ENCODE measurements around the gene NIP7. TPM values are rescaled to one million over a fixed set of nuclear protein-coding genes. Genes with fewer than 3 reads are reported as not detected.

The NIP7 gene
- polyA plus RNA-seq, 1 donor (not counting 4 experiments of a cell fraction or from before 2014, with no cell fraction given) = 31.3 TPM

DNA sequence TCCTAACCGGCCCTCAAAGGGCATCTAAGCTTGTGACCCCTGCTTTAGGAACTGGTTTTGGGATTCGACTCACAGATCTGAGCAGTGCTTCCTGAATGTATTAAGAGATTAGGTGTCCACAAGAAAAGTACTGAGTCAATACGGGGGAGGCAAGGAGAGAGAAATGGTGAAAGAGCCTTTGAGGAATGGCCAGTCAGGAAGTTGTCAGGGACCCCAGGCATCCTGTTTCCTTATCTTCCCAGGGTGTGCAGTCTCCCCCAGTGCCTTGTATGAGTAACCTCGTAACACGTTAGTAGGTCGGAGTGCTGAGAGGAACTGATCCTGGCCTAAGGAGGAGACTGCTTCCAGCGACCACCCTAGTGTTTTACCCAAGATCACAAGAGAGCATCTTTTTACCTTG is 28.4 kb downstream of the NIP7 start:
- H3K4me3 ChIP-seq (ENCODE audit: control insufficient read depth in 2 of 3, extremely low read depth in 1 of 3, insufficient read depth in 2 of 3, low read depth in 1 of 3, low read length in 3 of 3) = no peak overlapping the region
- no peak for TF ChIP-seq EZH2 (IDR thresholded peaks at IDR 0.05; ENCODE audit: low read length)
- H3K27ac ChIP-seq (ENCODE audit: control insufficient read depth, insufficient read depth, low read length) = no peak overlapping the region
- no peaks in the 10 kb centered on the region for H3K27me3 ChIP-seq (ENCODE audit: control insufficient read depth, extremely low read depth, insufficient read depth, low read length)
- no peak for FAIRE-seq
- no peaks in the 10 kb centered on the region for H3K9me1 ChIP-seq (ENCODE audit: control insufficient read depth, extremely low read depth, insufficient read depth, low read length)
- no peaks in the 10 kb centered on the region for H3K79me2 ChIP-seq (ENCODE audit: control insufficient read depth, insufficient read depth, low read length)
- H4K20me1 ChIP-seq (ENCODE audit: control insufficient read depth, extremely low read depth, insufficient read depth, low read length) = no peaks in the 10 kb centered on the region
- no peaks in the 10 kb centered on the region for H3K4me1 ChIP-seq (ENCODE audit: control insufficient read depth, extremely low read depth, insufficient read depth, low read length)
- DNase-seq (ENCODE audit: low read depth, low spot score) = no peak
- no peak overlapping the region for H3K4me2 ChIP-seq (ENCODE audit: control insufficient read depth, extremely low read depth, insufficient read depth, low read depth, low read length)
- H3K9ac ChIP-seq (ENCODE audit: control insufficient read depth, extremely low read depth, insufficient read depth, low read length) = no peak overlapping the region
- H3K36me3 ChIP-seq (ENCODE audit: control insufficient read depth in 2 of 2, extremely low read depth in 1 of 2, insufficient read depth in 2 of 2, low read length in 2 of 2) = peaks cover 32 to 37% of the 10 kb centered on the region in 2 experiments
- no peak overlapping the region for H2AFZ ChIP-seq (ENCODE audit: control insufficient read depth, low read length)
- no peaks in the 10 kb centered on the region for H3K9me3 ChIP-seq (ENCODE audit: control insufficient read depth, low read depth, low read length)
- dilution Hi-C loops (cut with MboI; ENCODE audit: extremely low pct_ligation_motif_present, low sequenced_read_pairs) = no loop called here

DNA sequence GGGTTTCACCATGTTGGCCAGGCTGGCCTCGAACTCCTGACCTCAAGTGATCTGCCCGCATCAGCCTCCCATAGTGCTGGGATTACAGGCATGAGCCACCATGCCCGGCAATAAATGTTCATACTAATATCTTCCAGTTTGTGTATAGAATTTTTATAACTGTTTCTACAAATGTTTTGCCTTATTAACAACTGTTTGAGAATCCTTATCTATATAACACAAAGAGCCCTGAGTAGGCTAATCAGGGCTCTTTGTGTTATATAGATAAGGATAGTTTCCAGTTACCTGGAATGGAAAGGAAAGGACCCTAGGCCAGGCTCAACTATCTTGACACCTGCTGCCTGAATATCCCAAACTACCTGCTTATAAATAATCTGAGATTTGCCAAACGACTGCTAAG is 29.3 kb downstream of the NIP7 start:
- Histone ChIP-seq H3K79me2 (ENCODE audit: control insufficient read depth, insufficient read depth, low read length) (no peaks in the 10 kb centered on the region), H3K27ac (ENCODE audit: control insufficient read depth, insufficient read depth, low read length) (no peak overlapping the region), H3K36me3 (ENCODE audit: control insufficient read depth in 2 of 2, extremely low read depth in 1 of 2, insufficient read depth in 2 of 2, low read length in 2 of 2) (peaks cover 32 to 43% of the 10 kb centered on the region in 2 experiments), H3K9me3 (ENCODE audit: control insufficient read depth, low read depth, low read length) (no peaks in the 10 kb centered on the region), H4K20me1 (ENCODE audit: control insufficient read depth, extremely low read depth, insufficient read depth, low read length) (no peaks in the 10 kb centered on the region), H3K4me2 (ENCODE audit: control insufficient read depth, extremely low read depth, insufficient read depth, low read depth, low read length) (no peak overlapping the region), H3K4me1 (ENCODE audit: control insufficient read depth, extremely low read depth, insufficient read depth, low read length) (no peaks in the 10 kb centered on the region), H3K9ac (ENCODE audit: control insufficient read depth, extremely low read depth, insufficient read depth, low read length) (no peak overlapping the region), H3K27me3 (ENCODE audit: control insufficient read depth, extremely low read depth, insufficient read depth, low read length) (no peaks in the 10 kb centered on the region), H2AFZ (ENCODE audit: control insufficient read depth, low read length) (no peak overlapping the region), H3K4me3 (ENCODE audit: control insufficient read depth in 2 of 3, extremely low read depth in 1 of 3, insufficient read depth in 2 of 3, low read depth in 1 of 3, low read length in 3 of 3) (no peak overlapping the region), H3K9me1 (ENCODE audit: control insufficient read depth, extremely low read depth, insufficient read depth, low read length) (no peaks in the 10 kb centered on the region)
- dilution Hi-C loops (cut with MboI; ENCODE audit: extremely low pct_ligation_motif_present, low sequenced_read_pairs) = no loop called here
- TF ChIP-seq EZH2 (IDR thresholded peaks at IDR 0.05; ENCODE audit: low read length) = no peak
- TF ChIP-seq, protein P1, sequence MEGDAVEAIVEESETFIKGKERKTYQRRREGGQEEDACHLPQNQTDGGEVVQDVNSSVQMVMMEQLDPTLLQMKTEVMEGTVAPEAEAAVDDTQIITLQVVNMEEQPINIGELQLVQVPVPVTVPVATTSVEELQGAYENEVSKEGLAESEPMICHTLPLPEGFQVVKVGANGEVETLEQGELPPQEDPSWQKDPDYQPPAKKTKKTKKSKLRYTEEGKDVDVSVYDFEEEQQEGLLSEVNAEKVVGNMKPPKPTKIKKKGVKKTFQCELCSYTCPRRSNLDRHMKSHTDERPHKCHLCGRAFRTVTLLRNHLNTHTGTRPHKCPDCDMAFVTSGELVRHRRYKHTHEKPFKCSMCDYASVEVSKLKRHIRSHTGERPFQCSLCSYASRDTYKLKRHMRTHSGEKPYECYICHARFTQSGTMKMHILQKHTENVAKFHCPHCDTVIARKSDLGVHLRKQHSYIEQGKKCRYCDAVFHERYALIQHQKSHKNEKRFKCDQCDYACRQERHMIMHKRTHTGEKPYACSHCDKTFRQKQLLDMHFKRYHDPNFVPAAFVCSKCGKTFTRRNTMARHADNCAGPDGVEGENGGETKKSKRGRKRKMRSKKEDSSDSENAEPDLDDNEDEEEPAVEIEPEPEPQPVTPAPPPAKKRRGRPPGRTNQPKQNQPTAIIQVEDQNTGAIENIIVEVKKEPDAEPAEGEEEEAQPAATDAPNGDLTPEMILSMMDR (optimal IDR thresholded peaks at IDR 0.05 in 1 of 3, IDR thresholded peaks at IDR 0.05 in 1 of 3, conservative IDR thresholded peaks at IDR 0.05 in 1 of 3; ENCODE audit: extremely low read depth in 1 of 3, insufficient read depth in 2 of 3, low read length in 3 of 3) = no peak
- no peak for DNase-seq (ENCODE audit: low read depth, low spot score)
- FAIRE-seq = no peak

DNA sequence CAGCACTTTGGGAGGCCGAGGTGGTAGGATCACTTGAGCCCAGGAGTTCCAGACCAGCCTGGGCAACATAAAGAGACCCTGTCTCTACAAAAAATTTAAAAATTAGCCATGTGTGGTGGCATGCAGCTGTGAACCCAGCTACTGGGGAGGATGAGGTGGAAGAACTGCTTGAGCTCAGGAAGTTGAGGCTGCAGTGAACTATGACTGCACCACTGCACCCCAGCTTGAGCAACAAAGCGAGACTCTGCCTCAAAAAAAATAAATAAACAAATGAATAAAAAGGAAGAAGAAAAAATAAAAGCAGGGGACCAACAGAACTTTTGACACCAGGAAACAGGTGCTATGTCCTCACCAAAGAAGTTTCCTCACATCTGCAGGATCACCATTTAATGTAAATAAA is 32.0 kb downstream of the NIP7 start:
- no peak for FAIRE-seq
- Histone ChIP-seq H3K27ac (ENCODE audit: control insufficient read depth, insufficient read depth, low read length) (no peak overlapping the region), H3K36me3 (ENCODE audit: control insufficient read depth in 2 of 2, extremely low read depth in 1 of 2, insufficient read depth in 2 of 2, low read length in 2 of 2) (peaks cover 25 to 32% of the 10 kb centered on the region in 2 experiments), H3K4me3 (ENCODE audit: control insufficient read depth in 2 of 3, extremely low read depth in 1 of 3, insufficient read depth in 2 of 3, low read depth in 1 of 3, low read length in 3 of 3) (no peak overlapping the region), H3K9me3 (ENCODE audit: control insufficient read depth, low read depth, low read length) (no peaks in the 10 kb centered on the region), H3K9ac (ENCODE audit: control insufficient read depth, extremely low read depth, insufficient read depth, low read length) (no peak overlapping the region), H3K79me2 (ENCODE audit: control insufficient read depth, insufficient read depth, low read length) (no peaks in the 10 kb centered on the region), H4K20me1 (ENCODE audit: control insufficient read depth, extremely low read depth, insufficient read depth, low read length) (no peaks in the 10 kb centered on the region), H2AFZ (ENCODE audit: control insufficient read depth, low read length) (no peak overlapping the region), H3K4me1 (ENCODE audit: control insufficient read depth, extremely low read depth, insufficient read depth, low read length) (no peaks in the 10 kb centered on the region), H3K4me2 (ENCODE audit: control insufficient read depth, extremely low read depth, insufficient read depth, low read depth, low read length) (no peak overlapping the region), H3K9me1 (ENCODE audit: control insufficient read depth, extremely low read depth, insufficient read depth, low read length) (no peaks in the 10 kb centered on the region), H3K27me3 (ENCODE audit: control insufficient read depth, extremely low read depth, insufficient read depth, low read length) (no peaks in the 10 kb centered on the region)
- no peak for DNase-seq (ENCODE audit: low read depth, low spot score)
- TF ChIP-seq EZH2 (IDR thresholded peaks at IDR 0.05; ENCODE audit: low read length) = no peak
- TF ChIP-seq, protein P1 (optimal IDR thresholded peaks at IDR 0.05 in 1 of 3, IDR thresholded peaks at IDR 0.05 in 1 of 3, conservative IDR thresholded peaks at IDR 0.05 in 1 of 3; ENCODE audit: extremely low read depth in 1 of 3, insufficient read depth in 2 of 3, low read length in 3 of 3) = no peak
- dilution Hi-C loops (cut with MboI; ENCODE audit: extremely low pct_ligation_motif_present, low sequenced_read_pairs) = no loop called here
